ENCODE data around the gene SGTA. TPM values are rescaled to one million over a fixed set of nuclear protein-coding genes. Genes with fewer than 3 reads are reported as not detected.

Gene SGTA
- total and polyA plus RNA-seq, 2 of the 13 experiments (the other 11 are each of a cell fraction or from before 2014, with no cell fraction given) = 43.9 to 47.4 TPM

- no peak for TF ChIP-seq KIAA2018 (CRISPR knock-in tag; IDR thresholded peaks at IDR 0.05; ENCODE audit: borderline replicate concordance)
- TF ChIP-seq SYNCRIP (IDR thresholded peaks at IDR 0.05; ENCODE audit: insufficient read depth, low read depth, low read length) = no peak
- no peak for TF ChIP-seq PREB (CRISPR knock-in tag; IDR thresholded peaks at IDR 0.05)
- TF ChIP-seq ZNF253 (CRISPR knock-in tag; IDR thresholded peaks at IDR 0.05; ENCODE audit: borderline replicate concordance) = no peak
Measured at GRCh38 chr19:2814426-2814825, 31.4 kb upstream of the SGTA start (continued).

Measured in HepG2 (cell line).